ENCODE data around the gene B3GAT2. TPM values are rescaled to one million over a fixed set of nuclear protein-coding genes. Genes with fewer than 3 reads are reported as not detected.

B3GAT2 gene
- total RNA-seq, 1 experiment from 2014 or later, result 0.11 TPM

- CTCF ChIA-PET, result no interaction called here
- no peaks in the 10 kb centered on the region for H3K36me3 ChIP-seq (ENCODE audit: control insufficient read depth, insufficient read depth, low read length)
- intact Hi-C loops (cut with micrococcal nuclease; ENCODE audit: unreplicated experiment), result no loop called here
These were observed 51.1 kb downstream of the B3GAT2 start for GRCh38 chr6:70905742-70906141.

GRCh38 chr6:70903665-70904452 is 53.0 kb downstream of the B3GAT2 start:
- peaks cover 6% of the 10 kb centered on the region for H3K27me3 Mint-ChIP-seq (ENCODE audit: insufficient read depth, unreplicated experiment)
- no peaks in the 10 kb centered on the region for H3K4me1 Mint-ChIP-seq (ENCODE audit: low read depth, unreplicated experiment)

More at GRCh38 chr6:70905742-70906141, 51.1 kb downstream of the B3GAT2 start:
- POLR2A ChIA-PET, result no interaction called here
- Mint-ChIP-seq H3K36me3 (ENCODE audit: insufficient read depth, unreplicated experiment) (no peaks in the 10 kb centered on the region), H3K4me1 (ENCODE audit: low read depth, unreplicated experiment) (no peaks in the 10 kb centered on the region), H3K4me3 (ENCODE audit: unreplicated experiment) (no peak overlapping the region), H3K27me3 (ENCODE audit: insufficient read depth, unreplicated experiment) (peaks cover 3% of the 10 kb centered on the region), H3K9me3 (ENCODE audit: unreplicated experiment) (no peaks in the 10 kb centered on the region), H3K27ac (ENCODE audit: unreplicated experiment) (no peak overlapping the region)
- DNase-seq, result no peak
- BruUV-seq (replicated peaks), result no TSS peak
- Histone ChIP-seq H3K9me3 (no peaks in the 10 kb centered on the region), H3K27me3 (replicated peaks; ENCODE audit: control insufficient read depth, insufficient read depth, low read length) (no peaks in the 10 kb centered on the region), H3K4me1 (no peaks in the 10 kb centered on the region), H3K4me3 (ENCODE audit: low read depth, low read length) (no peak overlapping the region)
- TF ChIP-seq CTCF (IDR thresholded peaks at IDR 0.05; ENCODE audit: insufficient read depth in 1 of 2, low read depth in 1 of 2, low read length in 1 of 2, severe bottlenecking in 1 of 2, unreplicated experiment in 1 of 2), result no peak

GRCh38 chr6:70901324-70901723 is 55.5 kb downstream of the B3GAT2 start:
- TF ChIP-seq CTCF (IDR thresholded peaks at IDR 0.05; ENCODE audit: insufficient read depth in 1 of 2, low read depth in 1 of 2, low read length in 1 of 2, severe bottlenecking in 1 of 2, unreplicated experiment in 1 of 2), result peak; percentile 22 to 41
- Mint-ChIP-seq H3K27ac (ENCODE audit: unreplicated experiment) (no peak overlapping the region), H3K36me3 (ENCODE audit: insufficient read depth, unreplicated experiment) (no peaks in the 10 kb centered on the region), H3K4me1 (ENCODE audit: low read depth, unreplicated experiment) (no peaks in the 10 kb centered on the region), H3K9me3 (ENCODE audit: unreplicated experiment) (no peaks in the 10 kb centered on the region), H3K27me3 (ENCODE audit: insufficient read depth, unreplicated experiment) (peaks cover 9% of the 10 kb centered on the region), H3K4me3 (ENCODE audit: unreplicated experiment) (no peak overlapping the region)
- no peak overlapping the region for H3K4me3 ChIP-seq (ENCODE audit: low read depth, low read length)
- no peaks in the 10 kb centered on the region for H3K9me3 ChIP-seq
- no peak for DNase-seq
- no peaks in the 10 kb centered on the region for H3K4me1 ChIP-seq
- H3K27me3 ChIP-seq (replicated peaks; ENCODE audit: control insufficient read depth, insufficient read depth, low read length), result no peaks in the 10 kb centered on the region
- H3K36me3 ChIP-seq (ENCODE audit: control insufficient read depth, insufficient read depth, low read length), result no peaks in the 10 kb centered on the region
- no TSS peak for BruUV-seq (replicated peaks)
- intact Hi-C loops (cut with micrococcal nuclease; ENCODE audit: unreplicated experiment), result no loop called here
- CTCF ChIA-PET, result no interaction called here
- POLR2A ChIA-PET, result no interaction called here

More at GRCh38 chr6:70903665-70904452, 53.0 kb downstream of the B3GAT2 start:
- Histone ChIP-seq H3K9me3 (no peaks in the 10 kb centered on the region), H3K4me3 (ENCODE audit: low read depth, low read length) (no peak overlapping the region), H3K4me1 (no peaks in the 10 kb centered on the region), H3K27me3 (replicated peaks; ENCODE audit: control insufficient read depth, insufficient read depth, low read length) (no peaks in the 10 kb centered on the region), H3K36me3 (ENCODE audit: control insufficient read depth, insufficient read depth, low read length) (no peaks in the 10 kb centered on the region)
- Mint-ChIP-seq H3K4me3 (ENCODE audit: unreplicated experiment) (no peak overlapping the region), H3K36me3 (ENCODE audit: insufficient read depth, unreplicated experiment) (no peaks in the 10 kb centered on the region), H3K27ac (ENCODE audit: unreplicated experiment) (no peak overlapping the region), H3K9me3 (ENCODE audit: unreplicated experiment) (no peaks in the 10 kb centered on the region)
- POLR2A ChIA-PET, result no interaction called here
- TF ChIP-seq CTCF (IDR thresholded peaks at IDR 0.05; ENCODE audit: insufficient read depth in 1 of 2, low read depth in 1 of 2, low read length in 1 of 2, severe bottlenecking in 1 of 2, unreplicated experiment in 1 of 2), result no peak
- BruUV-seq (replicated peaks), result no TSS peak
- CTCF ChIA-PET, result no interaction called here
- no peak for DNase-seq
- intact Hi-C loops (cut with micrococcal nuclease; ENCODE audit: unreplicated experiment), result no loop called here
